ENCODE measurements around the gene MUS81. TPM values are rescaled to one million over a fixed set of nuclear protein-coding genes. Genes with fewer than 3 reads are reported as not detected.

The MUS81 gene
- total and polyA plus RNA-seq, 10 of the 15 experiments (the other 5 are each of a cell fraction or from before 2014, with no cell fraction given), result 11.8 to 76.1 (median 48.4) TPM

GRCh38 chr11:65859812-65860277, 388 bp upstream of the MUS81 start (continued):
- TF ChIP-seq ZNF592 (IDR thresholded peaks at IDR 0.05), result no peak
- TF ChIP-seq LARP7 (IDR thresholded peaks at IDR 0.05), result peak; percentile 69; the same call in 1 of the 2 replicates
- no peak for TF ChIP-seq RUNX3 (IDR thresholded peaks at IDR 0.05; ENCODE audit: low read length)
- peak; percentile 87 for TF ChIP-seq POLR2AphosphoS5 (IDR thresholded peaks at IDR 0.05; ENCODE audit: low read length)
- TF ChIP-seq MYB (IDR thresholded peaks at IDR 0.05; ENCODE audit: borderline replicate concordance, low read depth, low read length), result no peak
- TF ChIP-seq RFX5 (IDR thresholded peaks at IDR 0.05; ENCODE audit: low read depth, low read length), result no peak
- no peak for TF ChIP-seq RAD21 (IDR thresholded peaks at IDR 0.05; ENCODE audit: insufficient read depth, low read depth, low read length)
- peak; percentile 87 for TF ChIP-seq SMAD1 (IDR thresholded peaks at IDR 0.05; ENCODE audit: low read depth, partially characterized antibody)
- TF ChIP-seq SKIL (IDR thresholded peaks at IDR 0.05; ENCODE audit: low read depth, poor library complexity, severe bottlenecking), result peak; percentile 31
- TF ChIP-seq TARDBP (IDR thresholded peaks at IDR 0.05; ENCODE audit: borderline replicate concordance), result 0 out of 2 replicates have a peak, but pooled peaks have one; percentile 20
- TF ChIP-seq SP1 (IDR thresholded peaks at IDR 0.05; ENCODE audit: low read depth, low read length), result no peak
- no peak for TF ChIP-seq SRF (IDR thresholded peaks at IDR 0.05; ENCODE audit: low read depth in 2 of 2, low read length in 2 of 2)
- TF ChIP-seq ETV6 (conservative IDR thresholded peaks at IDR 0.05 in 1 of 2, IDR thresholded peaks at IDR 0.05 in 1 of 2; ENCODE audit: borderline replicate concordance in 1 of 2, low read depth in 1 of 2), result 0 out of 4 replicates have a peak, but pooled peaks of 1 of the 2 experiments have one; percentile 13
- no peak for TF ChIP-seq TBL1XR1 (IDR thresholded peaks at IDR 0.05; ENCODE audit: low read depth, low read length)
- peak; percentile 58 for TF ChIP-seq MEF2B (IDR thresholded peaks at IDR 0.05; ENCODE audit: partially characterized antibody, poor library complexity, severe bottlenecking)
- TF ChIP-seq BHLHE40 (IDR thresholded peaks at IDR 0.05; ENCODE audit: borderline replicate concordance in 1 of 2, low read depth in 2 of 2, low read length in 1 of 2), result 0 out of 4 replicates have a peak, but pooled peaks of 1 of the 2 experiments have one; percentile 1
- TF ChIP-seq BACH1 (IDR thresholded peaks at IDR 0.05; ENCODE audit: borderline replicate concordance), result no peak
- TF ChIP-seq ZBED1 (IDR thresholded peaks at IDR 0.05; ENCODE audit: borderline replicate concordance), result 0 out of 2 replicates have a peak, but pooled peaks have one; percentile 29
- TF ChIP-seq DPF2 (IDR thresholded peaks at IDR 0.05), result no peak; the same call in 1 of the 2 replicates
- TF ChIP-seq CEBPZ (IDR thresholded peaks at IDR 0.05; ENCODE audit: low read depth, low read length), result no peak
